ENCODE data around the gene SALL1. TPM values are rescaled to one million over a fixed set of nuclear protein-coding genes. Genes with fewer than 3 reads are reported as not detected.

SALL1 gene
- total and polyA plus RNA-seq, 4 donors = 0.06 TPM; not detected in 3

GRCh38 chr16:51134269-51134812 lies 16.7 kb downstream of the SALL1 start:
- peaks cover 0 to 4% (median 0%) of the 10 kb centered on the region in 5 donors for H3K4me1 ChIP-seq (ENCODE audit: control insufficient read depth in 5 of 5, insufficient read depth in 5 of 5, low read length in 5 of 5)
- no peak overlapping the region for H3K9ac ChIP-seq (ENCODE audit: insufficient read depth in 1 of 2, low read length in 2 of 2)
- H3K4me3 ChIP-seq = no peak overlapping the region
- 1 to 3% methylated on average over 39 to 44 of the region's 44 CpGs for WGBS, 2 donors
- H3K9me3 ChIP-seq (ENCODE audit: control insufficient read depth in 4 of 4, insufficient read depth in 3 of 4, low read length in 3 of 4) = peaks cover 0 to 12% (median 0%) of the 10 kb centered on the region in 4 donors
- H3K27ac ChIP-seq (ENCODE audit: low read depth in 1 of 2, low read length in 1 of 2) = no peak overlapping the region
- peaks cover 3 to 70% (median 29%) of the 10 kb centered on the region in 3 donors for H3K27me3 ChIP-seq (ENCODE audit: control insufficient read depth in 3 of 3, insufficient read depth in 3 of 3, low read length in 2 of 3)
- ATAC-seq (ENCODE audit: insufficient read depth, low FRiP score) (no peak), DNase-seq (no peak)
- TF ChIP-seq CTCF (IDR thresholded peaks at IDR 0.05; ENCODE audit: control extremely low read depth, extremely low read depth) = no peak
- H3K36me3 ChIP-seq (ENCODE audit: control insufficient read depth in 4 of 4, insufficient read depth in 4 of 4, low read length in 4 of 4) = no peaks in the 10 kb centered on the region

DNA sequence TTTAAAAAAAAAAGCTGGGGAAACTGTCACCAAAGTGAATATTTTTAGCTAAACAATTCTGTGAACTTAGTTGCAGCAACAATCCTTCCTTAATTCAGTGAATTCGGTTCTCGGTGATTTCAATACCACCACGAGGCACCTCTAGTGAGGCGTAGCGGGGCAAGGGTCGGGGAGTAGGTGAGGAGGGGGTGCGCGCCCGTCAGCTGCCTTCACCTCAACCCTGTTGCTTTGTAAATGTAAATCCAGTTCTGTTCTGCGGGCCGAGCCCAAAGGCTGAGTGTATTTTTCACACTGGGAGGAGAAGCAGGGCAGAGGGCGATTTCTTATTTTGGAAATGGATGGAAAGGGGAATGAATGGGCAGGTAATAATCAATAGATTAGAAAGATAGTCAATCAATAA lies 17.4 kb downstream of the SALL1 start:
- no peak overlapping the region for H3K27ac ChIP-seq (ENCODE audit: low read depth in 1 of 2, low read length in 1 of 2)
- H3K4me3 ChIP-seq = no peak overlapping the region
- no peaks in the 10 kb centered on the region for H3K36me3 ChIP-seq (ENCODE audit: control insufficient read depth in 4 of 4, insufficient read depth in 4 of 4, low read length in 4 of 4)
- peaks cover 0 to 4% (median 0%) of the 10 kb centered on the region in 5 donors for H3K4me1 ChIP-seq (ENCODE audit: control insufficient read depth in 5 of 5, insufficient read depth in 5 of 5, low read length in 5 of 5)
- ATAC-seq (ENCODE audit: insufficient read depth, low FRiP score) (no peak), DNase-seq (no peak)
- TF ChIP-seq CTCF (IDR thresholded peaks at IDR 0.05; ENCODE audit: control extremely low read depth, extremely low read depth) = no peak
- no peak overlapping the region for H3K9ac ChIP-seq (ENCODE audit: insufficient read depth in 1 of 2, low read length in 2 of 2)
- peaks cover 3 to 68% (median 29%) of the 10 kb centered on the region in 3 donors for H3K27me3 ChIP-seq (ENCODE audit: control insufficient read depth in 3 of 3, insufficient read depth in 3 of 3, low read length in 2 of 3)
- peaks cover 0 to 7% (median 0%) of the 10 kb centered on the region in 4 donors for H3K9me3 ChIP-seq (ENCODE audit: control insufficient read depth in 4 of 4, insufficient read depth in 3 of 4, low read length in 3 of 4)
- WGBS, 2 donors = 6 to 7% methylated on average over 12 of the region's 12 CpGs

- Histone ChIP-seq H3K27ac (ENCODE audit: low read depth in 1 of 2, low read length in 1 of 2) (no peak overlapping the region), H3K27me3 (ENCODE audit: control insufficient read depth in 3 of 3, insufficient read depth in 3 of 3, low read length in 2 of 3) (peaks cover 3 to 63% (median 29%) of the 10 kb centered on the region in 3 donors), H3K4me1 (ENCODE audit: control insufficient read depth in 5 of 5, insufficient read depth in 5 of 5, low read length in 5 of 5) (peaks cover 0 to 4% (median 0%) of the 10 kb centered on the region in 5 donors), H3K9me3 (ENCODE audit: control insufficient read depth in 4 of 4, insufficient read depth in 3 of 4, low read length in 3 of 4) (peaks cover 0 to 4% (median 0%) of the 10 kb centered on the region in 4 donors), H3K36me3 (ENCODE audit: control insufficient read depth in 4 of 4, insufficient read depth in 4 of 4, low read length in 4 of 4) (no peaks in the 10 kb centered on the region), H3K9ac (ENCODE audit: insufficient read depth in 1 of 2, low read length in 2 of 2) (no peak overlapping the region), H3K4me3 (no peak overlapping the region)
- no peak for TF ChIP-seq CTCF (IDR thresholded peaks at IDR 0.05; ENCODE audit: control extremely low read depth, extremely low read depth)
- DNase-seq = no peak
- WGBS, 2 donors = 1 to 4% methylated on average over 9 of the region's 9 CpGs
- ATAC-seq (ENCODE audit: insufficient read depth, low FRiP score) = no peak
Observed at GRCh38 chr16:51133183-51133582, 17.9 kb downstream of the SALL1 start.

Data from lung (tissue), 12 donors.